A673 (cell line): ENCODE measurements around the gene SNAI3. TPM values are rescaled to one million over a fixed set of nuclear protein-coding genes. Genes with fewer than 3 reads are reported as not detected.

Source experiments
- BruUV-seq: library from RNA; stranded (reverse); fragments of 400-500 nt; replicated peaks from 2 replicates; lab custom pipeline; 2021; lab: Mats Ljungman, UMichigan
- CTCF ChIA-PET: fragments of 300-600 bp; sonication (Branson Sonifier 250); formaldehyde crosslinking; loops from one replicate; lab custom pipeline; 2022; ENCODE audit warnings: antibody characterized with exemption; lab: Charles Lee
- POLR2A ChIA-PET: fragments of 300-600 bp; sonication (Branson Sonifier 250); formaldehyde crosslinking; loops from one replicate; lab custom pipeline; 2022; ENCODE audit warnings: antibody characterized with exemption; ENCODE audit not compliant: low non-redundant PET; lab: Charles Lee
- DNase-seq: peaks from one replicate; pipeline ENCODE4 v3.0.0-alpha.2; 2015; ENCODE audit warnings: low spot score
- H3K27ac ChIP-seq: fragments of 200-600 bp; sonication (generic); 2 replicates; pipeline ENCODE4 v1.5.1; 2016; ENCODE audit warnings: mixed run types, low read depth, mild to moderate bottlenecking, mixed read lengths, antibody characterized with exemption, low read length; ENCODE audit not compliant: poor library complexity, severe bottlenecking
- H3K27me3 ChIP-seq: fragments of 200-600 bp; sonication (generic); replicated peaks from 2 replicates; pipeline ENCODE4 v1.6.1; 2017; ENCODE audit warnings: mixed run types, low read depth, mild to moderate bottlenecking, mixed read lengths, antibody characterized with exemption, low read length; ENCODE audit not compliant: insufficient read depth, poor library complexity
- H3K36me3 ChIP-seq: fragments of 200-600 bp; sonication (generic); 2 replicates; pipeline ENCODE4 v1.6.1; 2016; ENCODE audit warnings: mixed run types, mild to moderate bottlenecking, mixed read lengths, antibody characterized with exemption, low read length; ENCODE audit not compliant: insufficient read depth, poor library complexity, severe bottlenecking
- H3K4me1 ChIP-seq: fragments of 200-600 bp; sonication (generic); 2 replicates; pipeline ENCODE4 v1.6.1; 2017; ENCODE audit warnings: mixed run types, mild to moderate bottlenecking, mixed read lengths, antibody characterized with exemption, low read length; ENCODE audit not compliant: insufficient read depth, poor library complexity, severe bottlenecking
- H3K4me3 ChIP-seq: fragments of 200-600 bp; sonication (generic); 2 replicates; pipeline ENCODE4 v1.5.1; 2016; ENCODE audit warnings: low read depth, mixed run types, mild to moderate bottlenecking, mixed read lengths, low read length; ENCODE audit not compliant: poor library complexity, severe bottlenecking
- H3K9me3 ChIP-seq: fragments of 200-600 bp; sonication (generic); 2 replicates; pipeline ENCODE4 v1.6.1; 2016; ENCODE audit warnings: mixed run types, low read depth, mild to moderate bottlenecking, mixed read lengths, antibody characterized with exemption, low read length; ENCODE audit not compliant: poor library complexity, severe bottlenecking
- EZH2 ChIP-seq: fragments of 200-600 bp; sonication (generic); IDR thresholded peaks from 2 replicates; pipeline ENCODE4 v1.6.1; 2017; ENCODE audit warnings: borderline replicate concordance, low read depth, mild to moderate bottlenecking, mixed read lengths, antibody characterized with exemption, low read length; ENCODE audit not compliant: poor library complexity, severe bottlenecking
- intact Hi-C: fragments of 100-400 bp; cut with micrococcal nuclease; formaldehyde crosslinking; loops from one replicate; pipeline ENCODE4 v1.10.0; 2022; ENCODE audit not compliant: unreplicated experiment
- total RNA-seq: library from RNA; stranded (reverse); gene quantifications from 2 replicates; pipeline ENCODE4 v1.2.3, GENCODE V29; 2021
- TF ChIP-seq, protein P1 (sequence below): fragments of 300-800, 200-600 bp; sonication (generic); conservative IDR thresholded peaks from 2 replicates; pipeline ENCODE4 v1.5.1; 2017; ENCODE audit warnings: low read depth, mild to moderate bottlenecking, antibody characterized with exemption, low read length, moderate library complexity, mixed read lengths

SNAI3 gene
- total RNA-seq, 1 experiment from 2014 or later: not detected

DNA sequence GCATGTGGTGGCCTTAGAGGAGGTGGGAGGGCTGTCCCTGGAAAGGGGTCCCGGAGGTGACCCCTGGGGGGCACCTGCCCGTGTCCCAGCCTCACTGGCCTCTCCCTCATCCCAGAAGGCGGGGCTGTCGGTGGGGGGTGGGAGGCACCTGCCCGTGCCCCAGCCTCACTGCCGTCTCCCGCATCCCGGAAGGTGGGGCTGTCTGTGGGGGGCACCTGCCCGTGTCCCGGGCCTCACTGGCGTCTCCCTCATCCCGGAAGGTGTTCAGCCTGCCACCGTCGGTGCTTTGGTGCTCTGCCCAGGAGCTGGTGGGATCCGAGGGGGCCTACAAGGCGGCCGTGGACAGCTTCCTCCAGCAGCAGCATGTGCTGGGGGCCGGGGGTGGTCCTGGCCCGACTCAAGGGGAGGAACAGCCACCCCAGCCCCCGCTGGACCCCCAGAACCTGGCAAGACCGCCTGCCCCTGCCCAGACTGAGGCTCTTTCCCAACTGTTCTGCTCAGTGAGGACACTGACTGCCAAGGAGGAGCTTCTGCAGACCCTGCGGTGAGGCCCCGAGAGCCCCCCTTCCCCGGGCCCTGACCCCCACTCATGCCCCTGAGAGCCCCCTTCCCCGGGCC, 26.2 kb upstream of the SNAI3 start:
- Histone ChIP-seq H3K4me3 (no peak overlapping the region), H3K4me1 (no peaks in the 10 kb centered on the region), H3K36me3 (peaks cover 40% of the 10 kb centered on the region), H3K9me3 (no peaks in the 10 kb centered on the region), H3K27me3 (no peaks in the 10 kb centered on the region), H3K27ac (no peak overlapping the region)
- intact Hi-C loops: no loop called here
- BruUV-seq: no TSS peak
- POLR2A ChIA-PET: no interaction called here
- CTCF ChIA-PET: no interaction called here
- TF ChIP-seq, protein P1, sequence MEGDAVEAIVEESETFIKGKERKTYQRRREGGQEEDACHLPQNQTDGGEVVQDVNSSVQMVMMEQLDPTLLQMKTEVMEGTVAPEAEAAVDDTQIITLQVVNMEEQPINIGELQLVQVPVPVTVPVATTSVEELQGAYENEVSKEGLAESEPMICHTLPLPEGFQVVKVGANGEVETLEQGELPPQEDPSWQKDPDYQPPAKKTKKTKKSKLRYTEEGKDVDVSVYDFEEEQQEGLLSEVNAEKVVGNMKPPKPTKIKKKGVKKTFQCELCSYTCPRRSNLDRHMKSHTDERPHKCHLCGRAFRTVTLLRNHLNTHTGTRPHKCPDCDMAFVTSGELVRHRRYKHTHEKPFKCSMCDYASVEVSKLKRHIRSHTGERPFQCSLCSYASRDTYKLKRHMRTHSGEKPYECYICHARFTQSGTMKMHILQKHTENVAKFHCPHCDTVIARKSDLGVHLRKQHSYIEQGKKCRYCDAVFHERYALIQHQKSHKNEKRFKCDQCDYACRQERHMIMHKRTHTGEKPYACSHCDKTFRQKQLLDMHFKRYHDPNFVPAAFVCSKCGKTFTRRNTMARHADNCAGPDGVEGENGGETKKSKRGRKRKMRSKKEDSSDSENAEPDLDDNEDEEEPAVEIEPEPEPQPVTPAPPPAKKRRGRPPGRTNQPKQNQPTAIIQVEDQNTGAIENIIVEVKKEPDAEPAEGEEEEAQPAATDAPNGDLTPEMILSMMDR: no peak
- no peak for TF ChIP-seq EZH2
- no peak for DNase-seq

DNA sequence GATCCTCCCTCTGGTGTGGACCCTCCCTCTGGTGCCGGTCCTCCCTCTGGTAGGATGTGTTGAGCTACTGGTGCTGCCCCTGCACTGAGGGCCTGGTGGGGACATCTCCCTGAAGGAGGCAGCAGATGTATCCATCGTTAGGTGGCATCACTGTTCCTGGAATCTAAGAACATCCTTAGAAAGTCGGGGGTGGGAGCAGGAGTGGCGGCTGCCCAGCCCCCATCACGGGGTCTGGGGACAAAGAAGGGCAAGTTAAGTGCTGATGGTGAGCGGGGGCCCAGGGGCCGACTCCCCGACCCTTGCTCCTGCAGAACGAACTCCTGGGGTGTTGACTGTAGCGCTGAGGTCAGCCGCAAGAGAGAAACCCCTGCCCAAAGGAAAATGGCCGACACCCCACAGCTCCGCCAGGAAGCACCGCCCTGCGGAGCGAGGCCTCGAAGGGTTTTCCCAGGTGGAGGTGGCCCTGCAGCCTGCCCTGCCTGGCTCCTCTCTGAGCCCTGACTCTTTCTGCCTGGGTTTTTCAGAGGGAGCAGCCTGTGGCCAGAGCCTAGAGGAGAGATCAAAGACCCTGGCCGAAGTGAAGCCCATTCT, 25.5 kb upstream of the SNAI3 start:
- DNase-seq: no peak
- CTCF ChIA-PET: no interaction called here
- Histone ChIP-seq H3K9me3 (no peaks in the 10 kb centered on the region), H3K4me3 (no peak overlapping the region), H3K4me1 (peaks cover 6% of the 10 kb centered on the region), H3K27ac (no peak overlapping the region), H3K36me3 (peaks cover 35% of the 10 kb centered on the region), H3K27me3 (no peaks in the 10 kb centered on the region)
- intact Hi-C loops: no loop called here
- POLR2A ChIA-PET: no interaction called here
- BruUV-seq: no TSS peak
- TF ChIP-seq, protein P1: no peak
- no peak for TF ChIP-seq EZH2

- Histone ChIP-seq H3K9me3 (no peaks in the 10 kb centered on the region), H3K4me1 (peaks cover 6% of the 10 kb centered on the region), H3K27ac (no peak overlapping the region), H3K27me3 (no peaks in the 10 kb centered on the region), H3K36me3 (peaks cover 22% of the 10 kb centered on the region), H3K4me3 (no peak overlapping the region)
- BruUV-seq: no TSS peak
- TF ChIP-seq, protein P1: no peak
- no peak for TF ChIP-seq EZH2
- DNase-seq: no peak
- POLR2A ChIA-PET: no interaction called here
- intact Hi-C loops: no loop called here
- CTCF ChIA-PET: no interaction called here
These were observed 24.2 kb upstream of the SNAI3 start for GRCh38 chr16:88710556-88710955.
